Thyroid gland (tissue), 4 donors: Measurements from ENCODE around the gene HMX3.

Experiments used
- POLR2A ChIP-seq, 2 donors: fragments of 450-650 bp; IDR thresholded peaks; one replicate each; pipeline ENCODE4 v1.6.1; 2017; ENCODE audit warnings: antibody characterized with exemption in 2 of 2, mild to moderate bottlenecking in 2 of 2, moderate library complexity in 1 of 2
- TF ChIP-seq, protein P1 (sequence below), 6 experiments: fragments of 200-600 bp in 3 of 6; fragments of 450-650 bp in 3 of 6; sonication (generic) in 3 of 6; IDR thresholded peaks; one replicate each; pipeline ENCODE4 v1.5.1; 2016 to 2019; ENCODE audit warnings: antibody characterized with exemption in 6 of 6, mild to moderate bottlenecking in 2 of 6, inconsistent platforms in 1 of 6, moderate library complexity in 1 of 6

GRCh38 chr10:123136221-123136805 lies 543 bp downstream of the HMX3 start:
- TF ChIP-seq, protein P1, sequence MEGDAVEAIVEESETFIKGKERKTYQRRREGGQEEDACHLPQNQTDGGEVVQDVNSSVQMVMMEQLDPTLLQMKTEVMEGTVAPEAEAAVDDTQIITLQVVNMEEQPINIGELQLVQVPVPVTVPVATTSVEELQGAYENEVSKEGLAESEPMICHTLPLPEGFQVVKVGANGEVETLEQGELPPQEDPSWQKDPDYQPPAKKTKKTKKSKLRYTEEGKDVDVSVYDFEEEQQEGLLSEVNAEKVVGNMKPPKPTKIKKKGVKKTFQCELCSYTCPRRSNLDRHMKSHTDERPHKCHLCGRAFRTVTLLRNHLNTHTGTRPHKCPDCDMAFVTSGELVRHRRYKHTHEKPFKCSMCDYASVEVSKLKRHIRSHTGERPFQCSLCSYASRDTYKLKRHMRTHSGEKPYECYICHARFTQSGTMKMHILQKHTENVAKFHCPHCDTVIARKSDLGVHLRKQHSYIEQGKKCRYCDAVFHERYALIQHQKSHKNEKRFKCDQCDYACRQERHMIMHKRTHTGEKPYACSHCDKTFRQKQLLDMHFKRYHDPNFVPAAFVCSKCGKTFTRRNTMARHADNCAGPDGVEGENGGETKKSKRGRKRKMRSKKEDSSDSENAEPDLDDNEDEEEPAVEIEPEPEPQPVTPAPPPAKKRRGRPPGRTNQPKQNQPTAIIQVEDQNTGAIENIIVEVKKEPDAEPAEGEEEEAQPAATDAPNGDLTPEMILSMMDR (IDR thresholded peaks at IDR 0.05) = no peak
- TF ChIP-seq POLR2A (IDR thresholded peaks at IDR 0.05) = no peak
